Endothelial cell of umbilical vein (primary cell): ENCODE results near the gene IGFBP1.

Experiments
- EZH2 ChIP-seq: IDR thresholded peaks from 2 replicates; pipeline ENCODE4 v1.6.1; 2012; ENCODE audit warnings: borderline replicate concordance, low read depth, mild to moderate bottlenecking, moderate library complexity, low read length, inconsistent platforms; ENCODE audit not compliant: severe bottlenecking
- FOS ChIP-seq: IDR thresholded peaks from 2 replicates; pipeline ENCODE4 v1.6.1; 2011; ENCODE audit warnings: mild to moderate bottlenecking, low read length, moderate library complexity, borderline replicate concordance; ENCODE audit not compliant: insufficient read depth
- JUN ChIP-seq: IDR thresholded peaks from 2 replicates; pipeline ENCODE4 v1.6.1; 2011; ENCODE audit warnings: borderline replicate concordance, low read depth; ENCODE audit not compliant: insufficient read length, insufficient read depth
- MYC ChIP-seq: IDR thresholded peaks from one replicate; pipeline ENCODE4 v1.6.1; 2011; ENCODE audit warnings: mild to moderate bottlenecking, low read depth, low read length
- POLR2A ChIP-seq: IDR thresholded peaks from 2 replicates; pipeline ENCODE4 v1.6.1; 2012; ENCODE audit warnings: low read depth, mild to moderate bottlenecking, control low read depth, low read length
- POLR2AphosphoS5 ChIP-seq: IDR thresholded peaks from 2 replicates; pipeline ENCODE4 v1.6.1; 2012; ENCODE audit warnings: low read depth, mild to moderate bottlenecking, control low read depth, low read length, moderate library complexity; ENCODE audit not compliant: insufficient read depth
- TF ChIP-seq, protein P1 (sequence below): IDR thresholded peaks from 2 replicates; pipeline ENCODE4 v1.6.1; 2011; ENCODE audit not compliant: insufficient read depth, insufficient read length
- TF ChIP-seq, protein P2 (sequence below), 2 donors: IDR thresholded peaks; 1 replicate in 1 of 2; 2 replicates in 1 of 2; pipeline ENCODE4 v1.5.1; 2011; ENCODE audit warnings: low read length in 2 of 2, mild to moderate bottlenecking in 2 of 2, moderate library complexity in 2 of 2, control low read depth in 1 of 2, inconsistent platforms in 1 of 2, low read depth in 1 of 2; ENCODE audit not compliant: insufficient read depth in 1 of 2; ENCODE audit errors: extremely low read depth in 1 of 2

DNA sequence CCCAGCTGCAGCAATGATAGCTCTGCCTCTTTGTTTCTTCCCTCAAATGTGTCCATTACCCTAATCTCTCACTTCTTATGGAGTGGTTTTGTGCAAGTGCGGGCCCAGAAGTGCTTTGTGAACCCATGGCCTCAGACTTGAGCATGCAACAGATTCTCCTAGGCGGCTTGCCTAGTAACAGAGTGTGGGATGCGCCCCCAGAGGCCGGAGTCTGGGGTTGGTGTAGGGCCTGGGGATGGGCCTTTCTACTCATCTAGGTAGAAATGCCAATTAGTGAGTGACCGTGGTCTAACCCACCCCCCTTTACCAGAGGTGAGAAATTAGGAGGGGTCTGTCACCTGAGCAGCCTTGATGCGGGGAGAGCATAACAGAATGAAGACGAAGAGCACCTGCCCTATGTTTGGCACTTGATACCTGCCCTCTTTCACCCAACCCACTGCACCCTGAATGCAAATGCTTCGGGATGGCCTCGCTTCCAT lies 7.0 kb upstream of the IGFBP1 start:
- TF ChIP-seq, protein P1, sequence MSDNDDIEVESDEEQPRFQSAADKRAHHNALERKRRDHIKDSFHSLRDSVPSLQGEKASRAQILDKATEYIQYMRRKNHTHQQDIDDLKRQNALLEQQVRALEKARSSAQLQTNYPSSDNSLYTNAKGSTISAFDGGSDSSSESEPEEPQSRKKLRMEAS: no peak
- TF ChIP-seq EZH2 (no peak), POLR2AphosphoS5 (no peak), POLR2A (no peak), FOS (no peak), JUN (no peak), MYC (no peak)
- TF ChIP-seq, protein P2, sequence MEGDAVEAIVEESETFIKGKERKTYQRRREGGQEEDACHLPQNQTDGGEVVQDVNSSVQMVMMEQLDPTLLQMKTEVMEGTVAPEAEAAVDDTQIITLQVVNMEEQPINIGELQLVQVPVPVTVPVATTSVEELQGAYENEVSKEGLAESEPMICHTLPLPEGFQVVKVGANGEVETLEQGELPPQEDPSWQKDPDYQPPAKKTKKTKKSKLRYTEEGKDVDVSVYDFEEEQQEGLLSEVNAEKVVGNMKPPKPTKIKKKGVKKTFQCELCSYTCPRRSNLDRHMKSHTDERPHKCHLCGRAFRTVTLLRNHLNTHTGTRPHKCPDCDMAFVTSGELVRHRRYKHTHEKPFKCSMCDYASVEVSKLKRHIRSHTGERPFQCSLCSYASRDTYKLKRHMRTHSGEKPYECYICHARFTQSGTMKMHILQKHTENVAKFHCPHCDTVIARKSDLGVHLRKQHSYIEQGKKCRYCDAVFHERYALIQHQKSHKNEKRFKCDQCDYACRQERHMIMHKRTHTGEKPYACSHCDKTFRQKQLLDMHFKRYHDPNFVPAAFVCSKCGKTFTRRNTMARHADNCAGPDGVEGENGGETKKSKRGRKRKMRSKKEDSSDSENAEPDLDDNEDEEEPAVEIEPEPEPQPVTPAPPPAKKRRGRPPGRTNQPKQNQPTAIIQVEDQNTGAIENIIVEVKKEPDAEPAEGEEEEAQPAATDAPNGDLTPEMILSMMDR (IDR thresholded peaks at IDR 0.05; ENCODE audit: extremely low read depth in 1 of 2, insufficient read depth in 1 of 2, low read depth in 1 of 2, low read length in 2 of 2): no peak
